Measurements from ENCODE around the gene CEMIP2. TPM values are rescaled to one million over a fixed set of nuclear protein-coding genes. Genes with fewer than 3 reads are reported as not detected.
A peak's percentile ranks its signal among the peaks of the same experiment; 100 is the strongest.

CEMIP2 gene
- total and polyA plus RNA-seq, 10 of the 15 experiments (the other 5 are each of a cell fraction or from before 2014, with no cell fraction given): 0.50 to 19.2 (median 1.2) TPM

DNA sequence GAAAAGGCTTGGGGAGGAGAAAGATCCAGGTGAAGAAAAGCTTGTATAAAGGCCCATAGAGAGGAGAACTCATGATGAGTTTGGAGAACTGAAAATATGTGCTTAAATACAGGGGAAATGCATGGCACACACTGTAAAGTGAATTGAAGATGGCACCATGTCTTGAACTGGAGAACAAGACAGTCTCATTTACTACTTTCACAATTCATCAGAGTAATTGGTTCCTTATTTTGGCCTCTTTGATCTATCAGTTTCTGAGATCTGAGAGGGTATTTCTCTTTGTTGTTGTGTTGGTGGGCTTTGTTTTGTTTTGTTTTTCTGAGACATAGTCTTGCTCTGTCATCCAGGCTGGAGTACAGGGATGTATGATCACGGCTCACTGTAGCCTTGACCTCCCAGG lies 98.2 kb downstream of the CEMIP2 start:
- H4K20me1 ChIP-seq (ENCODE audit: control insufficient read depth, insufficient read depth): no peaks in the 10 kb centered on the region
- no peaks in the 10 kb centered on the region for H3K79me2 ChIP-seq (ENCODE audit: control insufficient read depth, insufficient read depth, low read length)
- ChIA-PET POLR2A (no interaction called here), SMC1A (ENCODE audit: uncharacterized antibody, unreplicated experiment) (interaction anchor here (0.9 to 1.7 kb wide), 2 partner anchors 8 to 12 kb away, joined by 3 read pairs; no protein-coding TSS in a partner anchor), CTCF (no interaction called here), RAD21 (ENCODE audit: unreplicated experiment) (interaction anchor here (0.5 kb wide), 1 partner anchor 22 kb away, joined by 6 read pairs; no protein-coding TSS in a partner anchor)
- H3K4me1 ChIP-seq (ENCODE audit: control insufficient read depth, insufficient read depth, low read length): no peaks in the 10 kb centered on the region
- no peak overlapping the region for H3K4me2 ChIP-seq (ENCODE audit: control insufficient read depth, insufficient read depth)
- FAIRE-seq: no peak
- H3K27ac ChIP-seq (ENCODE audit: control insufficient read depth, insufficient read depth): no peak overlapping the region
- no TSS peak for BruUV-seq (replicated peaks)
- no peaks in the 10 kb centered on the region for H3K9me3 ChIP-seq (replicated peaks; ENCODE audit: control insufficient read depth, insufficient read depth, low read length)
- intact Hi-C loops (cut with micrococcal nuclease; ENCODE audit: unreplicated experiment) (no loop called here), in situ Hi-C loops (cut with MboI) (loop anchor here (10.0 kb wide), 1 partner anchor 65 kb away; no protein-coding TSS in a partner anchor)
- H3K9ac ChIP-seq (ENCODE audit: control insufficient read depth, insufficient read depth, low read length): no peak overlapping the region
- ATAC-seq: peak; percentile 84
- 0% methylated on average over 1 of the region's 1 CpG for WGBS (ENCODE audit: insufficient coverage, insufficient replicate concordance, low lambda C conversion rate, missing lambda C conversion rate)
- H3K4me3 ChIP-seq: no peak overlapping the region
- no peak overlapping the region for H2AFZ ChIP-seq (ENCODE audit: control insufficient read depth, low read depth, low read length)
- H3K36me3 ChIP-seq (ENCODE audit: control insufficient read depth in 2 of 2, insufficient read depth in 2 of 2, low read length in 1 of 2): no peaks in the 10 kb centered on the region
- DNase-seq (ENCODE audit: low read depth, low spot score): no peak
- no peaks in the 10 kb centered on the region for H3K27me3 ChIP-seq (replicated peaks in 1 of 2; ENCODE audit: control insufficient read depth in 2 of 2, insufficient read depth in 2 of 2, low read length in 1 of 2)
- TF ChIP-seq, protein P1, sequence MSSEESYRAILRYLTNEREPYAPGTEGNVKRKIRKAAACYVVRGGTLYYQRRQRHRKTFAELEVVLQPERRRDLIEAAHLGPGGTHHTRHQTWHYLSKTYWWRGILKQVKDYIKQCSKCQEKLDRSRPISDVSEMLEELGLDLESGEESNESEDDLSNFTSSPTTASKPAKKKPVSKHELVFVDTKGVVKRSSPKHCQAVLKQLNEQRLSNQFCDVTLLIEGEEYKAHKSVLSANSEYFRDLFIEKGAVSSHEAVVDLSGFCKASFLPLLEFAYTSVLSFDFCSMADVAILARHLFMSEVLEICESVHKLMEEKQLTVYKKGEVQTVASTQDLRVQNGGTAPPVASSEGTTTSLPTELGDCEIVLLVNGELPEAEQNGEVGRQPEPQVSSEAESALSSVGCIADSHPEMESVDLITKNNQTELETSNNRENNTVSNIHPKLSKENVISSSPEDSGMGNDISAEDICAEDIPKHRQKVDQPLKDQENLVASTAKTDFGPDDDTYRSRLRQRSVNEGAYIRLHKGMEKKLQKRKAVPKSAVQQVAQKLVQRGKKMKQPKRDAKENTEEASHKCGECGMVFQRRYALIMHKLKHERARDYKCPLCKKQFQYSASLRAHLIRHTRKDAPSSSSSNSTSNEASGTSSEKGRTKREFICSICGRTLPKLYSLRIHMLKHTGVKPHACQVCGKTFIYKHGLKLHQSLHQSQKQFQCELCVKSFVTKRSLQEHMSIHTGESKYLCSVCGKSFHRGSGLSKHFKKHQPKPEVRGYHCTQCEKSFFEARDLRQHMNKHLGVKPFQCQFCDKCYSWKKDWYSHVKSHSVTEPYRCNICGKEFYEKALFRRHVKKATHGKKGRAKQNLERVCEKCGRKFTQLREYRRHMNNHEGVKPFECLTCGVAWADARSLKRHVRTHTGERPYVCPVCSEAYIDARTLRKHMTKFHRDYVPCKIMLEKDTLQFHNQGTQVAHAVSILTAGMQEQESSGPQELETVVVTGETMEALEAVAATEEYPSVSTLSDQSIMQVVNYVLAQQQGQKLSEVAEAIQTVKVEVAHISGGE (CRISPR knock-in tag; IDR thresholded peaks at IDR 0.05): no peak
- TF ChIP-seq SP1 (IDR thresholded peaks at IDR 0.05; ENCODE audit: low read depth, low read length) (no peak), NR2C1 (IDR thresholded peaks at IDR 0.05) (no peak), NFXL1 (IDR thresholded peaks at IDR 0.05; ENCODE audit: borderline replicate concordance) (no peak), NRF1 (conservative IDR thresholded peaks at IDR 0.05; ENCODE audit: low read depth, low read length) (no peak), ZSCAN29 (IDR thresholded peaks at IDR 0.05) (no peak), DPF2 (IDR thresholded peaks at IDR 0.05) (peak; percentile 58; the same call in 1 of the 2 replicates), ZNF24 (IDR thresholded peaks at IDR 0.05) (no peak), HDAC2 (IDR thresholded peaks at IDR 0.05) (no peak), POLR2AphosphoS2 (IDR thresholded peaks at IDR 0.05; ENCODE audit: low read depth, low read length) (no peak), RAD21 (IDR thresholded peaks at IDR 0.05; ENCODE audit: insufficient read depth, low read depth, low read length) (no peak), YY1 (IDR thresholded peaks at IDR 0.05; ENCODE audit: low read depth, low read length) (no peak), MYC (IDR thresholded peaks at IDR 0.05; ENCODE audit: insufficient read depth, insufficient read length, insufficient replicate concordance, low read length, severe bottlenecking) (no peak), TCF7 (IDR thresholded peaks at IDR 0.05; ENCODE audit: borderline replicate concordance) (no peak), IRF4 (IDR thresholded peaks at IDR 0.05; ENCODE audit: low read depth, low read length) (0 out of 2 replicates have a peak, but pooled peaks have one; percentile 39), TCF3 (IDR thresholded peaks at IDR 0.05; ENCODE audit: borderline replicate concordance, insufficient read depth, low read depth, low read length) (no peak), POLR2A (IDR thresholded peaks at IDR 0.05; ENCODE audit: low read depth, low read length) (no peak), IKZF1 (conservative IDR thresholded peaks at IDR 0.05) (peak; percentile 40), YBX1 (IDR thresholded peaks at IDR 0.05) (no peak), JUNB (IDR thresholded peaks at IDR 0.05) (no peak), NFYA (IDR thresholded peaks at IDR 0.05; ENCODE audit: borderline replicate concordance, low read depth, low read length) (no peak)
- TF ChIP-seq, protein P2, sequence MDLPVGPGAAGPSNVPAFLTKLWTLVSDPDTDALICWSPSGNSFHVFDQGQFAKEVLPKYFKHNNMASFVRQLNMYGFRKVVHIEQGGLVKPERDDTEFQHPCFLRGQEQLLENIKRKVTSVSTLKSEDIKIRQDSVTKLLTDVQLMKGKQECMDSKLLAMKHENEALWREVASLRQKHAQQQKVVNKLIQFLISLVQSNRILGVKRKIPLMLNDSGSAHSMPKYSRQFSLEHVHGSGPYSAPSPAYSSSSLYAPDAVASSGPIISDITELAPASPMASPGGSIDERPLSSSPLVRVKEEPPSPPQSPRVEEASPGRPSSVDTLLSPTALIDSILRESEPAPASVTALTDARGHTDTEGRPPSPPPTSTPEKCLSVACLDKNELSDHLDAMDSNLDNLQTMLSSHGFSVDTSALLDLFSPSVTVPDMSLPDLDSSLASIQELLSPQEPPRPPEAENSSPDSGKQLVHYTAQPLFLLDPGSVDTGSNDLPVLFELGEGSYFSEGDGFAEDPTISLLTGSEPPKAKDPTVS (IDR thresholded peaks at IDR 0.05; ENCODE audit: low read depth, low read length): no peak
- TF ChIP-seq, protein P3, sequence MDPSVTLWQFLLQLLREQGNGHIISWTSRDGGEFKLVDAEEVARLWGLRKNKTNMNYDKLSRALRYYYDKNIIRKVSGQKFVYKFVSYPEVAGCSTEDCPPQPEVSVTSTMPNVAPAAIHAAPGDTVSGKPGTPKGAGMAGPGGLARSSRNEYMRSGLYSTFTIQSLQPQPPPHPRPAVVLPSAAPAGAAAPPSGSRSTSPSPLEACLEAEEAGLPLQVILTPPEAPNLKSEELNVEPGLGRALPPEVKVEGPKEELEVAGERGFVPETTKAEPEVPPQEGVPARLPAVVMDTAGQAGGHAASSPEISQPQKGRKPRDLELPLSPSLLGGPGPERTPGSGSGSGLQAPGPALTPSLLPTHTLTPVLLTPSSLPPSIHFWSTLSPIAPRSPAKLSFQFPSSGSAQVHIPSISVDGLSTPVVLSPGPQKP (IDR thresholded peaks at IDR 0.05; ENCODE audit: low read depth, low read length): no peak

Data from GM12878 (cell line).